ENCODE data around the gene KRT8. TPM values are rescaled to one million over a fixed set of nuclear protein-coding genes. Genes with fewer than 3 reads are reported as not detected.

Gene KRT8
- total RNA-seq, 1 donor from 2014 or later, result 2,570 TPM

GRCh38 chr12:52945389-52946232 lies 40.7 kb upstream of the KRT8 start:
- peaks cover 55% of the 10 kb centered on the region for H3K79me2 ChIP-seq (ENCODE audit: insufficient read depth, low read length)
- no peaks in the 10 kb centered on the region for H3K27me3 ChIP-seq (ENCODE audit: insufficient read depth, low read length)
- TF ChIP-seq CTCF (IDR thresholded peaks at IDR 0.05; ENCODE audit: insufficient read depth, low read depth, low read length) (no peak), EZH2 (IDR thresholded peaks at IDR 0.05; ENCODE audit: insufficient read depth, low read length) (no peak)
- peak overlapping the region; percentile 15 for H3K4me3 ChIP-seq (ENCODE audit: insufficient read depth, low read depth, low read length)
- H2AFZ ChIP-seq (ENCODE audit: low read depth, low read length), result no peak overlapping the region
- peaks cover 51% of the 10 kb centered on the region for H3K4me1 Mint-ChIP-seq (ENCODE audit: low read depth, unreplicated experiment)
- FAIRE-seq (no peak), DNase-seq (ENCODE audit: low read depth) (peak; percentile 90)
- peak overlapping the region; percentile 74 for H3K27ac ChIP-seq (ENCODE audit: low read depth, low read length)
- peak overlapping the region; percentile 69 for H3K9ac ChIP-seq (ENCODE audit: low read length)
- no peaks in the 10 kb centered on the region for H3K27me3 Mint-ChIP-seq (ENCODE audit: low read depth, unreplicated experiment)
- H3K36me3 Mint-ChIP-seq (ENCODE audit: low read depth, unreplicated experiment), result peaks cover 13% of the 10 kb centered on the region
- H4K20me1 ChIP-seq (ENCODE audit: insufficient read depth, low read length), result peaks cover 8% of the 10 kb centered on the region
- H3K4me3 Mint-ChIP-seq (ENCODE audit: unreplicated experiment), result peak overlapping the region; percentile 76
- H3K4me2 ChIP-seq (ENCODE audit: low read length), result peak overlapping the region; percentile 78
- peaks cover 3% of the 10 kb centered on the region for H3K36me3 ChIP-seq (ENCODE audit: insufficient read depth, low read length)
- peaks cover 2% of the 10 kb centered on the region for H3K9me3 Mint-ChIP-seq (ENCODE audit: unreplicated experiment)
- H3K4me1 ChIP-seq (ENCODE audit: insufficient read depth, low read length), result peaks cover 40% of the 10 kb centered on the region
- H3K27ac Mint-ChIP-seq (ENCODE audit: unreplicated experiment), result peak overlapping the region; percentile 100
- H3K9me3 ChIP-seq (ENCODE audit: insufficient read depth, low read depth, low read length), result no peaks in the 10 kb centered on the region

- H3K36me3 ChIP-seq (ENCODE audit: insufficient read depth, low read length), result no peaks in the 10 kb centered on the region
- peak overlapping the region; percentile 69 for H3K9ac ChIP-seq (ENCODE audit: low read length)
- peaks cover 47% of the 10 kb centered on the region for H3K79me2 ChIP-seq (ENCODE audit: insufficient read depth, low read length)
- peaks cover 34% of the 10 kb centered on the region for H3K4me1 ChIP-seq (ENCODE audit: insufficient read depth, low read length)
- Mint-ChIP-seq H3K36me3 (ENCODE audit: low read depth, unreplicated experiment) (peaks cover 6% of the 10 kb centered on the region), H3K4me1 (ENCODE audit: low read depth, unreplicated experiment) (peaks cover 51% of the 10 kb centered on the region), H3K4me3 (ENCODE audit: unreplicated experiment) (peak overlapping the region; percentile 76), H3K9me3 (ENCODE audit: unreplicated experiment) (peaks cover 3% of the 10 kb centered on the region), H3K27me3 (ENCODE audit: low read depth, unreplicated experiment) (no peaks in the 10 kb centered on the region), H3K27ac (ENCODE audit: unreplicated experiment) (peak overlapping the region; percentile 100)
- no peak overlapping the region for H2AFZ ChIP-seq (ENCODE audit: low read depth, low read length)
- H3K27ac ChIP-seq (ENCODE audit: low read depth, low read length), result peak overlapping the region; percentile 74
- TF ChIP-seq EZH2 (IDR thresholded peaks at IDR 0.05; ENCODE audit: insufficient read depth, low read length), result no peak
- TF ChIP-seq CTCF (IDR thresholded peaks at IDR 0.05; ENCODE audit: insufficient read depth, low read depth, low read length), result no peak
- H3K4me3 ChIP-seq (ENCODE audit: insufficient read depth, low read depth, low read length), result no peak overlapping the region
- H3K9me3 ChIP-seq (ENCODE audit: insufficient read depth, low read depth, low read length), result no peaks in the 10 kb centered on the region
- FAIRE-seq (no peak), DNase-seq (ENCODE audit: low read depth) (no peak)
- H4K20me1 ChIP-seq (ENCODE audit: insufficient read depth, low read length), result peaks cover under 1% of the 10 kb centered on the region
- no peaks in the 10 kb centered on the region for H3K27me3 ChIP-seq (ENCODE audit: insufficient read depth, low read length)
- H3K4me2 ChIP-seq (ENCODE audit: low read length), result peak overlapping the region; percentile 78
Measured at GRCh38 chr12:52944683-52945388, 40.0 kb upstream of the KRT8 start.
